ENCODE data around the gene UGT8. TPM values are rescaled to one million over a fixed set of nuclear protein-coding genes. Genes with fewer than 3 reads are reported as not detected.

UGT8 gene
- total and polyA plus RNA-seq, 2 of the 8 experiments (the other 6 are each of a cell fraction or from before 2014, with no cell fraction given) = 16.9 to 26.9 TPM

GRCh38 chr4:114598191-114599121 lies at the start of gene UGT8 (continued):
- TF ChIP-seq GABPA (IDR thresholded peaks at IDR 0.05; ENCODE audit: borderline replicate concordance, insufficient read depth, low read length) = 0 out of 2 replicates have a peak, but pooled peaks have one; percentile 26
- peak; percentile 77; the same call in 1 of the 2 replicates for TF ChIP-seq EGR1 (IDR thresholded peaks at IDR 0.05; ENCODE audit: borderline replicate concordance, low read depth, low read length)
- TF ChIP-seq CBX8 (IDR thresholded peaks at IDR 0.05; ENCODE audit: borderline replicate concordance, low read depth, low read length) = no peak
- TF ChIP-seq HDAC6 (IDR thresholded peaks at IDR 0.05; ENCODE audit: low read depth, low read length) = no peak
- peak; percentile 17 for TF ChIP-seq TAF7 (optimal IDR thresholded peaks at IDR 0.05; ENCODE audit: borderline replicate concordance, low read depth, low read length)
- TF ChIP-seq SIN3A (conservative IDR thresholded peaks at IDR 0.05 in 1 of 2, IDR thresholded peaks at IDR 0.05 in 1 of 2; ENCODE audit: low read depth in 1 of 2, low read length in 2 of 2) = 0 out of 4 replicates have a peak, but pooled peaks of 1 of the 2 experiments have one; percentile 27
- TF ChIP-seq ASH2L (IDR thresholded peaks at IDR 0.05; ENCODE audit: low read length) = peak; percentile 22
- no peak for TF ChIP-seq SRF (IDR thresholded peaks at IDR 0.05; ENCODE audit: low read depth, low read length)
- no peak for TF ChIP-seq EP300 (IDR thresholded peaks at IDR 0.05; ENCODE audit: borderline replicate concordance in 1 of 2, low read depth in 2 of 2, low read length in 2 of 2)
- no peak for TF ChIP-seq SP1 (IDR thresholded peaks at IDR 0.05; ENCODE audit: low read depth, low read length)

All from H1 (cell line).